H1 (cell line): ENCODE results near the gene RNF31. TPM values are rescaled to one million over a fixed set of nuclear protein-coding genes. Genes with fewer than 3 reads are reported as not detected.

ENCODE experiments used
- BACH1 ChIP-seq: IDR thresholded peaks from 2 replicates; pipeline ENCODE4 v1.6.1; 2012; ENCODE audit warnings: low read length, improper control_type of control experiment
- BCL11A ChIP-seq, 2 experiments: IDR thresholded peaks; one replicate each; pipeline ENCODE4 v1.6.1; 2011; ENCODE audit warnings: low read depth in 2 of 2, low read length in 2 of 2, mild to moderate bottlenecking in 2 of 2
- CBX8 ChIP-seq: fragments of 300-800, 300-1000 bp; sonication (generic); IDR thresholded peaks from 2 replicates; pipeline ENCODE4 v1.7.1; 2016; ENCODE audit warnings: low read depth, low read length, borderline replicate concordance
- CHD2 ChIP-seq: IDR thresholded peaks from 2 replicates; pipeline ENCODE4 v1.6.1; 2012; ENCODE audit warnings: low read length, improper control_type of control experiment
- EZH2 ChIP-seq: fragments of 200-600 bp; sonication (generic); IDR thresholded peaks from 2 replicates; pipeline ENCODE4 v1.7.1; 2012; ENCODE audit warnings: low read depth, mild to moderate bottlenecking, moderate library complexity, low read length, inconsistent platforms; ENCODE audit not compliant: severe bottlenecking
- KDM4A ChIP-seq: IDR thresholded peaks from one replicate; pipeline ENCODE4 v1.7.1; 2012; ENCODE audit warnings: low read depth, mild to moderate bottlenecking, moderate library complexity, low read length, inconsistent platforms; ENCODE audit not compliant: severe bottlenecking
- KDM5A ChIP-seq: fragments of 200-600 bp; IDR thresholded peaks from 2 replicates; pipeline ENCODE4 v1.7.1; 2012; ENCODE audit warnings: mild to moderate bottlenecking, low read length, inconsistent platforms, mixed read lengths
- SIRT6 ChIP-seq: IDR thresholded peaks from one replicate; pipeline ENCODE4 v1.7.1; 2012; ENCODE audit warnings: low read length, inconsistent platforms
- polyA plus RNA-seq, 7 experiments: library from polyadenylated mRNA; depleted of rRNA in 3 of 7; stranded (reverse) in 5 of 7; unstranded in 2 of 7; fragments of >200 nt in 5 of 7; fragments of 200-250 nt in 2 of 7; gene quantifications; 1 replicate in 5 of 7; 2 replicates in 1 of 7; 4 replicates in 1 of 7; pipeline versions ENCODE4 v1.2.1 to v1.2.3, GENCODE V29; 2011 to 2013; ENCODE audit warnings: missing spikeins in 2 of 7, mixed read lengths in 2 of 7
- total RNA-seq: library from RNA; stranded (reverse); fragmentation: NEBNext Ultra II Directional; extraction: Animal tissue kit (Norgen Biotek cat#: 25700); gene quantifications from 2 replicates; pipeline ENCODE4 v1.2.1, GENCODE V29; 2021
- TF ChIP-seq, protein P1 (sequence below): fragments of 300-600 bp; sonication (generic); IDR thresholded peaks from 2 replicates; pipeline ENCODE4 v1.7.1; 2012; ENCODE audit warnings: low read length, moderate library complexity, mild to moderate bottlenecking, inconsistent platforms; ENCODE audit not compliant: insufficient replicate concordance
- TF ChIP-seq, protein P2 (sequence below), 3 experiments: IDR thresholded peaks; 1 replicate in 2 of 3; 2 replicates in 1 of 3; pipeline versions ENCODE4 v1.5.1 to v1.6.1; 2011; ENCODE audit warnings: low read length in 3 of 3, mild to moderate bottlenecking in 3 of 3, inconsistent platforms in 2 of 3, low read depth in 1 of 3, moderate library complexity in 1 of 3; ENCODE audit not compliant: insufficient read depth in 1 of 3; ENCODE audit errors: control extremely low read depth in 1 of 3

Gene RNF31
- total and polyA plus RNA-seq, 2 of the 8 experiments (the other 6 are each of a cell fraction or from before 2014, with no cell fraction given) = 17.5 to 72.0 TPM

DNA sequence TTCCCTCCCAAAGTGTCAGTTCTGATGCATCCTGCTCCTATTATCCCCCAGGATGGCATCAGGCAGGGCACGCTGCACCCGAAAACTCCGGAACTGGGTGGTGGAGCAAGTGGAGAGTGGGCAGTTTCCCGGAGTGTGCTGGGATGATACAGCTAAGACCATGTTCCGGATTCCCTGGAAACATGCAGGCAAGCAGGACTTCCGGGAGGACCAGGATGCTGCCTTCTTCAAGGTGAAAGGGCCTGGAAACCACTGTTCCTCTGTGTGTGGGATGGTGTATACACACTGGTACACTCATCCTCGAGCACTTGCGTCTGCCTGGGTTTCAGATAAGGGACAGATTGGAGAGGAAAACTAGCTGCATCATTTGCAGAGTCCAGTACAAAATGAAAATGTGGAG is 14.8 kb downstream of the RNF31 start (continued):
- TF ChIP-seq, protein P1, sequence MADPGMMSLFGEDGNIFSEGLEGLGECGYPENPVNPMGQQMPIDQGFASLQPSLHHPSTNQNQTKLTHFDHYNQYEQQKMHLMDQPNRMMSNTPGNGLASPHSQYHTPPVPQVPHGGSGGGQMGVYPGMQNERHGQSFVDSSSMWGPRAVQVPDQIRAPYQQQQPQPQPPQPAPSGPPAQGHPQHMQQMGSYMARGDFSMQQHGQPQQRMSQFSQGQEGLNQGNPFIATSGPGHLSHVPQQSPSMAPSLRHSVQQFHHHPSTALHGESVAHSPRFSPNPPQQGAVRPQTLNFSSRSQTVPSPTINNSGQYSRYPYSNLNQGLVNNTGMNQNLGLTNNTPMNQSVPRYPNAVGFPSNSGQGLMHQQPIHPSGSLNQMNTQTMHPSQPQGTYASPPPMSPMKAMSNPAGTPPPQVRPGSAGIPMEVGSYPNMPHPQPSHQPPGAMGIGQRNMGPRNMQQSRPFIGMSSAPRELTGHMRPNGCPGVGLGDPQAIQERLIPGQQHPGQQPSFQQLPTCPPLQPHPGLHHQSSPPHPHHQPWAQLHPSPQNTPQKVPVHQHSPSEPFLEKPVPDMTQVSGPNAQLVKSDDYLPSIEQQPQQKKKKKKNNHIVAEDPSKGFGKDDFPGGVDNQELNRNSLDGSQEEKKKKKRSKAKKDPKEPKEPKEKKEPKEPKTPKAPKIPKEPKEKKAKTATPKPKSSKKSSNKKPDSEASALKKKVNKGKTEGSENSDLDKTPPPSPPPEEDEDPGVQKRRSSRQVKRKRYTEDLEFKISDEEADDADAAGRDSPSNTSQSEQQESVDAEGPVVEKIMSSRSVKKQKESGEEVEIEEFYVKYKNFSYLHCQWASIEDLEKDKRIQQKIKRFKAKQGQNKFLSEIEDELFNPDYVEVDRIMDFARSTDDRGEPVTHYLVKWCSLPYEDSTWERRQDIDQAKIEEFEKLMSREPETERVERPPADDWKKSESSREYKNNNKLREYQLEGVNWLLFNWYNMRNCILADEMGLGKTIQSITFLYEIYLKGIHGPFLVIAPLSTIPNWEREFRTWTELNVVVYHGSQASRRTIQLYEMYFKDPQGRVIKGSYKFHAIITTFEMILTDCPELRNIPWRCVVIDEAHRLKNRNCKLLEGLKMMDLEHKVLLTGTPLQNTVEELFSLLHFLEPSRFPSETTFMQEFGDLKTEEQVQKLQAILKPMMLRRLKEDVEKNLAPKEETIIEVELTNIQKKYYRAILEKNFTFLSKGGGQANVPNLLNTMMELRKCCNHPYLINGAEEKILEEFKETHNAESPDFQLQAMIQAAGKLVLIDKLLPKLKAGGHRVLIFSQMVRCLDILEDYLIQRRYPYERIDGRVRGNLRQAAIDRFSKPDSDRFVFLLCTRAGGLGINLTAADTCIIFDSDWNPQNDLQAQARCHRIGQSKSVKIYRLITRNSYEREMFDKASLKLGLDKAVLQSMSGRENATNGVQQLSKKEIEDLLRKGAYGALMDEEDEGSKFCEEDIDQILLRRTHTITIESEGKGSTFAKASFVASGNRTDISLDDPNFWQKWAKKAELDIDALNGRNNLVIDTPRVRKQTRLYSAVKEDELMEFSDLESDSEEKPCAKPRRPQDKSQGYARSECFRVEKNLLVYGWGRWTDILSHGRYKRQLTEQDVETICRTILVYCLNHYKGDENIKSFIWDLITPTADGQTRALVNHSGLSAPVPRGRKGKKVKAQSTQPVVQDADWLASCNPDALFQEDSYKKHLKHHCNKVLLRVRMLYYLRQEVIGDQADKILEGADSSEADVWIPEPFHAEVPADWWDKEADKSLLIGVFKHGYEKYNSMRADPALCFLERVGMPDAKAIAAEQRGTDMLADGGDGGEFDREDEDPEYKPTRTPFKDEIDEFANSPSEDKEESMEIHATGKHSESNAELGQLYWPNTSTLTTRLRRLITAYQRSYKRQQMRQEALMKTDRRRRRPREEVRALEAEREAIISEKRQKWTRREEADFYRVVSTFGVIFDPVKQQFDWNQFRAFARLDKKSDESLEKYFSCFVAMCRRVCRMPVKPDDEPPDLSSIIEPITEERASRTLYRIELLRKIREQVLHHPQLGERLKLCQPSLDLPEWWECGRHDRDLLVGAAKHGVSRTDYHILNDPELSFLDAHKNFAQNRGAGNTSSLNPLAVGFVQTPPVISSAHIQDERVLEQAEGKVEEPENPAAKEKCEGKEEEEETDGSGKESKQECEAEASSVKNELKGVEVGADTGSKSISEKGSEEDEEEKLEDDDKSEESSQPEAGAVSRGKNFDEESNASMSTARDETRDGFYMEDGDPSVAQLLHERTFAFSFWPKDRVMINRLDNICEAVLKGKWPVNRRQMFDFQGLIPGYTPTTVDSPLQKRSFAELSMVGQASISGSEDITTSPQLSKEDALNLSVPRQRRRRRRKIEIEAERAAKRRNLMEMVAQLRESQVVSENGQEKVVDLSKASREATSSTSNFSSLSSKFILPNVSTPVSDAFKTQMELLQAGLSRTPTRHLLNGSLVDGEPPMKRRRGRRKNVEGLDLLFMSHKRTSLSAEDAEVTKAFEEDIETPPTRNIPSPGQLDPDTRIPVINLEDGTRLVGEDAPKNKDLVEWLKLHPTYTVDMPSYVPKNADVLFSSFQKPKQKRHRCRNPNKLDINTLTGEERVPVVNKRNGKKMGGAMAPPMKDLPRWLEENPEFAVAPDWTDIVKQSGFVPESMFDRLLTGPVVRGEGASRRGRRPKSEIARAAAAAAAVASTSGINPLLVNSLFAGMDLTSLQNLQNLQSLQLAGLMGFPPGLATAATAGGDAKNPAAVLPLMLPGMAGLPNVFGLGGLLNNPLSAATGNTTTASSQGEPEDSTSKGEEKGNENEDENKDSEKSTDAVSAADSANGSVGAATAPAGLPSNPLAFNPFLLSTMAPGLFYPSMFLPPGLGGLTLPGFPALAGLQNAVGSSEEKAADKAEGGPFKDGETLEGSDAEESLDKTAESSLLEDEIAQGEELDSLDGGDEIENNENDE = no peak
- TF ChIP-seq BACH1 = no peak
- TF ChIP-seq, protein P2, sequence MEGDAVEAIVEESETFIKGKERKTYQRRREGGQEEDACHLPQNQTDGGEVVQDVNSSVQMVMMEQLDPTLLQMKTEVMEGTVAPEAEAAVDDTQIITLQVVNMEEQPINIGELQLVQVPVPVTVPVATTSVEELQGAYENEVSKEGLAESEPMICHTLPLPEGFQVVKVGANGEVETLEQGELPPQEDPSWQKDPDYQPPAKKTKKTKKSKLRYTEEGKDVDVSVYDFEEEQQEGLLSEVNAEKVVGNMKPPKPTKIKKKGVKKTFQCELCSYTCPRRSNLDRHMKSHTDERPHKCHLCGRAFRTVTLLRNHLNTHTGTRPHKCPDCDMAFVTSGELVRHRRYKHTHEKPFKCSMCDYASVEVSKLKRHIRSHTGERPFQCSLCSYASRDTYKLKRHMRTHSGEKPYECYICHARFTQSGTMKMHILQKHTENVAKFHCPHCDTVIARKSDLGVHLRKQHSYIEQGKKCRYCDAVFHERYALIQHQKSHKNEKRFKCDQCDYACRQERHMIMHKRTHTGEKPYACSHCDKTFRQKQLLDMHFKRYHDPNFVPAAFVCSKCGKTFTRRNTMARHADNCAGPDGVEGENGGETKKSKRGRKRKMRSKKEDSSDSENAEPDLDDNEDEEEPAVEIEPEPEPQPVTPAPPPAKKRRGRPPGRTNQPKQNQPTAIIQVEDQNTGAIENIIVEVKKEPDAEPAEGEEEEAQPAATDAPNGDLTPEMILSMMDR (IDR thresholded peaks at IDR 0.05; ENCODE audit: control extremely low read depth in 1 of 3, insufficient read depth in 1 of 3, low read depth in 1 of 3, low read length in 3 of 3) = no peak
- no peak for TF ChIP-seq KDM5A
- TF ChIP-seq EZH2 = no peak
- no peak for TF ChIP-seq CHD2
- TF ChIP-seq SIRT6 = no peak
- TF ChIP-seq BCL11A (IDR thresholded peaks at IDR 0.05; ENCODE audit: low read depth in 2 of 2, low read length in 2 of 2) = no peak
- TF ChIP-seq KDM4A = no peak
- no peak for TF ChIP-seq CBX8
